Endometrial microvascular endothelial cells (primary cell): ENCODE measurements around the gene PDE7B. TPM values are rescaled to one million over a fixed set of nuclear protein-coding genes. Genes with fewer than 3 reads are reported as not detected.
"Not testable (repeated sequence)": the region's sequence is repeated elsewhere in the genome, so short reads cannot be mapped to it uniquely, and the experiment has no call there.

Source experiments
- in situ Hi-C: cut with HindIII; loops from 2 replicates; pipeline ENCODE4 v1.10.0; 2017; ENCODE audit warnings: low sequenced_read_pairs, low pct_unique_long_range_greater_than_20kb; ENCODE audit errors: inconsistent ontology term
- total RNA-seq: library from RNA; depleted of rRNA; stranded (reverse); fragments of >200 nt; gene quantifications from one replicate; pipeline ENCODE4 v1.2.3, GENCODE V29; 2015; ENCODE audit errors: inconsistent ontology term

Gene PDE7B
- total RNA-seq, 1 donor from 2014 or later: 17.9 TPM

DNA sequence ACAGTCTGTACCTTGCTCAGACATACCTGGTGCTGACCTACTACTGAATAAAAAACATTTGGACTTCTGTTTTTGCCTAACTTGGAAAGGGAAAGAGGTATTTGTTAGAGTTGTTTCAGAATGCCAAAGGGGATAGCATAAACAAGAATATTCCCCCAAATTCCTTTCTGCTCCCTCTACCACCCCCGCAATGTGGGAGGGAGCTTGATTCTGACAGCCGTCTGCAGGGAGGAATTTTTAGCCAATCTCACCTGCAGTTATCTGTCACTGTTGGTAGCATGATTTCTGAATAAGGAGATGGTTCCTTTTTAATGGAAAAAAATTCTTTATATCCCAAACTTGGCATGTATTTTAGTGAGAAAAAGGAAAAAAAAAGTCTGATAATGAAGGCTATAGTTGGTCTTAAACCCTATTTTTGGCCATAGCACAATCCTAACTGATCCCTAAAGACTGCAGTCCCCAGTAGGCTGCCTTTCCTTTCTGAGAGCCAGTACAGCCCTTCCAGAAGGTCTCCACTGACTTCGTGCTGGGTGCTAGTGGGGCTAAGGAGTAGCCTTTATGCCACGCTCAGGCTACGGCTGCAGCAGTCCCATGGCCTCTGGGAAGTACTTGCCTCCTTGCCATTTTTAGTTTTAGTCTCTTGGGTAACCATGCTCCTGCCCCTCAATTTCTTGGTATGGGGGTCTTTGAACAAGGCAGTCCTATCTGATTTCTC is 13.6 kb upstream of the PDE7B start:
- in situ Hi-C loops: no loop called here

GRCh38 chr6:135839121-135839520 is 12.4 kb upstream of the PDE7B start:
- in situ Hi-C loops: no loop called here

- in situ Hi-C loops: no loop called here
Observed at GRCh38 chr6:135842618-135843392, 8.7 kb upstream of the PDE7B start.

DNA sequence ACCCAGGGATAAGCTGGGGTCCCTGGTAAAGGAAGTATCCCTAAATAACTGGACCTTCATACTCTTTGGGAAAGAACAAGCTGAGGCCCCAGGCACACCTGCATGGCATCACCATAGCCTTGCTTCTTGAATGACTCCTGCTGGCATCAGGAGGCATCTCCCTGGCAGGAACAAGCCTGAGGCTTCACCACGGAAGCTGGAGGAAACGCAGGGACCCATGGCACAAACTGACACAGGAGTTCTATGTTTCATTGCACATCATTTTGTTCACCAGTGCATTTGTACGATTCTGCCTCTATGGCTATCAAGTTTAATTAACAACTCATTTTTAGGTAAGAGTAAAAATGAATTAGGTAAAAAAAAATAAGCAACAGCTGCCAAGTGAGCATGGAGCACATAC is 619 bp upstream of the PDE7B start:
- in situ Hi-C loops: no loop called here

- in situ Hi-C loops: no loop called here
Observed at GRCh38 chr6:135852746-135853145, 1.2 kb downstream of the PDE7B start.

- in situ Hi-C loops: no loop called here
Observed at GRCh38 chr6:135853227-135853626, 1.7 kb downstream of the PDE7B start.

DNA sequence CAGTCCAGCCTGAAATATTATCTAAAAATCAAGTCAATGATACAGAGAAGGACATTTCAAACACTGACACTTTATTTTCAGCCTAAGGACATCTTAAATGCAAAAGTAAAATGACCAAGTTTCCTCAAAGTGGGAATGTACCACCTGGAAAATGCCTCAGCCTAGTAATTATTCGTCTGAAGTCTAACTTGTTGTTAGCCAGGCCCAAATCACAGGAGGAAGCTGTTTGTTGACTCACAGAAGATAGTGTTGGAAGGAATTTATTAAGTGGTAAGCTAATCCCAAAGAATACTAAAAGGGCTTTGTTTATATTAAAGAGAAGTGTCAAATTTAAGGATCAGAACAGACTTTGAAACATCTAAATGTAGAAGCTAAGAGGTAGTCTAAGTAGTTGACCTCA is 2.5 kb downstream of the PDE7B start:
- in situ Hi-C loops: no loop called here

DNA sequence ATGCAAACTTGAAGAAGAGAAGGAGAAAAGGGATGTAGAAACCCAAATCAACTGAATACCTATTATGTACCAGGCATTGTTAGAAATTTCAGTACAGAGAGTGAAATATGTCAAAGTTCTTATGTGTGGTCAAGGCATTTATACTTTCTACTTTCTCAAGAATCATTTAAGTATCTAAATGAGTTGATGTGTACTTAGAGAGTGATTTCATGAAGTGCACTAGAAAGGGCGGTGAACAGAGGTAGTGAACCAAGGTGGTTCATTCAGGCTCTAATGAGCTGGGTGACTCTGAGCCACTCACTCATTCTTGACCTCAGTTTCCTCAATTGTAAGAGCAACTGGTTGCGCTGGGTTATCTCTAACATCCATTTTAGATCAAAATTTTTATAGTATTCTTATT is 3.3 kb downstream of the PDE7B start:
- in situ Hi-C loops: no loop called here

DNA sequence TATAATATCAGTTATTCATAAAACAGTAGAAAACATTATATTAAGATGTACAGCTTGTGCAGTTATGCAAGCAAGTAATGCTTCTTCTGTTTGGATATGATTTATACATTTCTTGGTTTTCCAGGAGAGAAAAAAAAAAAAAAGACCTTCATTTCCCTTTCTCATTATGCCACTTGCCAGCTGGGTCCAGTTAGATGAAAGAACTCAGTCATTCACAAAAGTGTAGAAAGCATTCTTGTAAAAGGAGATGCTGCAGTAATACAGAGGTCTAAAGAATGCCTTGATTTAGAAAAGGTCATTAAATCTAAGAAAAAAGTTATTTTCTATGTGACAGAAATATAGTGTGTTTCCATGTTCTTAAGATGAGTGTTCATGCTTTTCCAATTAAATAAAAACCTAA is 7.4 kb downstream of the PDE7B start:
- in situ Hi-C loops: no loop called here

- in situ Hi-C loops: no loop called here
Observed at GRCh38 chr6:135860361-135860760, 8.9 kb downstream of the PDE7B start.

DNA sequence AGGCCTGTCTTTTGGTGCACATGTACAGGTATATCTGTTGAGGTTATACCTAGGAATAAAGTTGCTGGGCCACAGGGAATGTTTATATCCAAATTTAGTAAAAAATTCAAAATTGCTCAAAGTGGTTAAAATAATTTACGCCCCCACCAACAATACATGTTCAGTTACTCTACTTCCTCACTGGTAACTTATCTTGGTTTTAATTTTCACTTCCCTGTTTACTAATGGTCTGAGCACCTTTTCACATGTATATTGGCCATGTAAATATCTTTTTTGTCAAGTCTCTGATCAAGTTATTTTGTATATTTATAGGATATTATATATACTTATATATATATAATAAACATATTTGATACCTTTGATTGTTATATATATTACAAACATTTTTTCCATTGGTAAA is 9.7 kb downstream of the PDE7B start:
- in situ Hi-C loops: no loop called here

DNA sequence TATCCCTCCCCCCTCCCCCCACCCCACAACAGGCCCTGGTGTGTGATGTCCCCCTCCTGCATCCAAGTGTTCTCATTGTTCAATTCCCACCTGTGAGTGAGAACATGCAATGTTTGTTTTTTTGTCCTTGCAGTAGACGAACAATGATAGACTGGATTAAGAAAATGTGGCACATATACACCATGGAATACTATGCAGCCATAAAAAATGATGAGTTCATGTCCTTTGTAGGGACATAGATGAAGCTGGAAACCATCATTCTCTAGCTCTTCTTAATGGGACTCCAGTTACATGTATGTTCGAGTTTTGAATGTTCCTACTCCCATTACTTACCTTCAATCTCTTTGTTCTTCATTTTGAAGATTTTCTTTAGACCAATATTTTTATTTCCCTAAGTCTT is 13.4 kb downstream of the PDE7B start:
- in situ Hi-C loops: not testable (repeated sequence)

DNA sequence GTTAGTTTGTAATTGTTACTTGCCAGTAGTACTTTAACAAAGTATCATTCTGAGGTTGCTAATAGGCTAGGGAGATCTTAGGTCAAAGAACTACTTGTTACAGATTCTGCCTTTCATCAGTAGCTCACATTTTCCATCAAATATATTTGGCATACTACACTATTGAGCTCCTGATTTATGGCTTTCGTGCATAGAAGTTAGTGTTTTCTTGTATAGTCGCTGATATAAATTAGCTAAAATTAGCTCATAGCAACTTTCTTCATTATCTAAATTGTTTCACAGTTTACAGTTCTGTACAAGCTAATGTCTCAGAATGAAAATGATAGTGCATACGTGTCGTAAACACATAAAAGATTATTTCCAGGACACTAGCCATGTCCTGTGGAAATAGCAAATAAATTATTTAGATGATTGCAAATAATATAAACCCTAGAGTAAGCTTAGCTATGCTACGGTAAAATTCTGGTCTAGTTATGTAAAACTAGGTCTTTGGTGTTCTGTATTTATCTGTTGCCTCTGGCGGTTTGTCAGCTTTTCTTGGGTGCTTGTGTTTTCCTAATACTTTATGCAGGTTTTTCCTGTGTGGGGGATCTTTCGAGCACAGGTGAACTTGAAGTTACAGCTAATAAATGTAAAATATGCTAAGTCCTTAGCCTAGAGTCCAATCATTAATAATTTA is 15.1 kb downstream of the PDE7B start:
- in situ Hi-C loops: no loop called here

DNA sequence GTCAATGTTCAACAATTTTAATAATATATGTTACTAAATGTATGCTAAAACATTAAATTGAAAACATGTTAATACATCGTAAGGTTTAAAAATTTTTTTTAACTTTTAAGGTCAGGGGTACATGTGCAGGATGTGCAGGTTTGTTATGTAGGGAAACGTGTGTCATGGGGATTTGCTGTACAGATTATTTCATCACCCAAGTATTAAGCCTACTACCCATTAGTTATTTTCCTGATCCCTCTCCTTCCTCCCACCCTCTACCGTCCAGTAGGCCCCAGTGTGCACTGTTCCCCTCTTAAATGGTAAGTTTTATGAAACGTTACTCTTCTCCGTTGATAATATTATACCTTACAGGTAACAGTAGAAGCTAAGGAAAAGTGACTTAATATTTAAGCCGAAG is 15.8 kb downstream of the PDE7B start:
- in situ Hi-C loops: no loop called here

GRCh38 chr6:135869857-135870256 is 18.4 kb downstream of the PDE7B start:
- in situ Hi-C loops: no loop called here

- in situ Hi-C loops: no loop called here
Observed at GRCh38 chr6:135870722-135871121, 19.2 kb downstream of the PDE7B start.

DNA sequence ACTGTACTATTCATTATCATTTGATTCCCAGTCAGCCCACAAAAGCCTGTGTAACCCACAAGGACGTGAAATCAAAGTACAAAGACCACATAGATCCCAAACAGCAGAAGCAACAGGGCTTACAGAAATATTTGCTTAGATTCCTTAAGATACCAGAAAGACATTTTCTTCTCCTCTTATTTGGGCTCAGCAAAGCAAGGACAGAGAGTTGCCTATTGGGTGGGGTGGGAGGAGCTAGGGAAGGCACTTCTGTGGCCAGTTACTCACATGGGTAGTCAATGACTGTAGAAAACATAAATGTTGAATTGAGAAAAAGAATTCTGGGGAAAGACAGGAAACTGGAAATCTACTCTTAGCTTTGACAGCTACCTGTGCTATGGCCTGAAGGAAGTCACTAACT is 19.8 kb downstream of the PDE7B start:
- in situ Hi-C loops: no loop called here

DNA sequence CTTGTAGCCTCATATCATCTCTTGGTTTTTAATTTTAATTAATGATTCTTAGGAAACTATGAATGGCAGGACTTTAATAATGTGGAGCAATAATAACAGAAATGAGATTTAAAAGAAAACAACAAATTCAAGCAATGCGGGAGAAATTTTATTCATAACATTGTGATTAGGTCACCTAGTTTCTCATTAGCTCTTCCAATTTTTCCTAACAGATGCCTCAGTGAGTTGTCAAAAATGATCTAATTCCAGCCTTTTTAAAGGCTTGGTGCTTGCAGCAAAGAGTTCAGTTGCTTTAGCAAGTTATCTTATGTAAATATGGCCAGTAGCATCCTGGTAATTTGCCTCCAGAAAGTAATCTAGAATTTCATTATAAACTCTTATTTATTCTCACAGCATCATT is 20.4 kb downstream of the PDE7B start:
- in situ Hi-C loops: no loop called here

- in situ Hi-C loops: no loop called here
Observed at GRCh38 chr6:135875446-135875845, 23.9 kb downstream of the PDE7B start.

DNA sequence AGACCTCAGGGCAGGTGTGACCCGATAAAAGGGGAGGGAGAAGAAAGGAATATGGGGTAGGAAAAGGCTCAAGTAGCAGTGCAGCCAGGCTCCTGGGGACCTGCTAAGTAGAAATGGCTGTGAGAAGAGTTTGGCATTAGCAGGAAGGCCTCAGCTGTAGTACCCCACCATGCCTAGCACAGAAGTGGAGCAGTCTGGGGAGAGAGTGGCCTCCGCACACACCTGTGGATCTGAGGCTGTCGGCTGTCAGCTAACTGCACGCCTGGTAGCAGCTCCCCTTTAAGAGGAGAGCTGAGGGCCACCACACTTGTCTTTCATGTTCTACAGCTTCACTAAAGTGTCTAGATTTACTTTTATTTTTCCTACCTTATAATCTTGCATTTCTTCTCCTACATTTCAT is 24.6 kb downstream of the PDE7B start:
- in situ Hi-C loops: no loop called here
